Endothelial cell of umbilical vein (primary cell): ENCODE data around the gene CALR3. TPM values are rescaled to one million over a fixed set of nuclear protein-coding genes. Genes with fewer than 3 reads are reported as not detected.

Experiments used
- BruUV-seq: library from RNA; stranded (reverse); fragments of 400-500 nt; replicated peaks from 2 replicates; lab custom pipeline; 2021; lab: Mats Ljungman, UMichigan
- CTCF ChIA-PET: fragments of 300-600, 350-600 bp; sonication (Branson Sonifier 250); formaldehyde crosslinking; loops from one replicate; lab custom pipeline; 2021; ENCODE audit warnings: antibody characterized with exemption, inconsistent platforms; lab: Charles Lee
- POLR2A ChIA-PET: fragments of 300-600, 350-600 bp; sonication (Branson Sonifier 250); formaldehyde crosslinking; loops from one replicate; lab custom pipeline; 2021; ENCODE audit warnings: antibody characterized with exemption, inconsistent platforms; lab: Charles Lee
- DNase-seq: peaks from one replicate; pipeline ENCODE4 v3.0.0-alpha.2; 2011; ENCODE audit warnings: low read depth, low spot score
- FAIRE-seq: peaks from 2 replicates; lab custom pipeline; 2011; peaks lifted over from hg19 to GRCh38; lab: Jason Lieb, UNC
- H2AFZ ChIP-seq: 2 replicates; pipeline ENCODE4 v1.6.0; 2012; ENCODE audit warnings: low read depth, low read length, control low read depth, inconsistent platforms
- H3K27ac ChIP-seq: 2 replicates; pipeline ENCODE4 v1.5.1; 2011; ENCODE audit warnings: low read depth, mild to moderate bottlenecking, control low read depth, low read length, moderate library complexity; ENCODE audit not compliant: insufficient read depth
- H3K27me3 ChIP-seq, 2 experiments: 2 replicates each; pipeline versions ENCODE4 v1.6.0 to v1.6.1; 2011; ENCODE audit warnings: low read length in 2 of 2, mixed read lengths in 1 of 2; ENCODE audit not compliant: control insufficient read depth in 2 of 2, insufficient read depth in 2 of 2
- H3K36me3 ChIP-seq, 2 experiments: 2 replicates in 1 of 2; 3 replicates in 1 of 2; pipeline ENCODE4 v1.5.1; 2011; ENCODE audit warnings: low read length in 2 of 2, mild to moderate bottlenecking in 1 of 2, moderate library complexity in 1 of 2; ENCODE audit not compliant: control insufficient read depth in 2 of 2, insufficient read depth in 2 of 2; ENCODE audit errors: extremely low read depth in 1 of 2
- H3K4me1 ChIP-seq: 3 replicates; pipeline ENCODE4 v1.5.1; 2011; ENCODE audit warnings: mild to moderate bottlenecking, low read length; ENCODE audit not compliant: control insufficient read depth, insufficient read depth; ENCODE audit errors: extremely low read depth
- H3K4me2 ChIP-seq: 2 replicates; pipeline ENCODE4 v1.6.1; 2011; ENCODE audit warnings: low read length, control low read depth, mixed read lengths; ENCODE audit not compliant: insufficient read depth
- H3K4me3 ChIP-seq, 3 experiments: fragments of 200-600 bp in 1 of 3; sonication (generic), shearing (Covaris generic) in 1 of 3; replicated peaks in 1 of 3; 2 replicates each; pipeline ENCODE4 v1.5.1; 2011 to 2016; ENCODE audit warnings: control low read depth in 3 of 3, low read length in 3 of 3, mild to moderate bottlenecking in 2 of 3, inconsistent platforms in 1 of 3, low read depth in 1 of 3, moderate library complexity in 1 of 3; ENCODE audit not compliant: insufficient read depth in 1 of 3
- H3K79me2 ChIP-seq: 2 replicates; pipeline ENCODE4 v1.6.0; 2012; ENCODE audit warnings: low read length, inconsistent platforms; ENCODE audit not compliant: control insufficient read depth, insufficient read depth
- H3K9ac ChIP-seq: replicated peaks from 2 replicates; pipeline ENCODE3; 2011; ENCODE audit warnings: low read length, control low read depth; ENCODE audit not compliant: insufficient read depth; ENCODE audit errors: extremely low read depth
- H3K9me1 ChIP-seq: replicated peaks from 3 replicates; pipeline ENCODE4 v1.6.0; 2011; ENCODE audit warnings: mild to moderate bottlenecking, low read length; ENCODE audit not compliant: control insufficient read depth, insufficient read depth; ENCODE audit errors: extremely low read depth
- H3K9me3 ChIP-seq: replicated peaks from 2 replicates; pipeline ENCODE4 v1.5.1; 2012; ENCODE audit warnings: low read length, inconsistent platforms; ENCODE audit not compliant: control insufficient read depth, insufficient read depth
- H4K20me1 ChIP-seq: replicated peaks from 2 replicates; pipeline ENCODE3; 2011; ENCODE audit warnings: mild to moderate bottlenecking, low read length; ENCODE audit not compliant: control insufficient read depth, insufficient read depth; ENCODE audit errors: extremely low read depth
- EZH2 ChIP-seq: IDR thresholded peaks from 2 replicates; pipeline ENCODE4 v1.6.1; 2012; ENCODE audit warnings: borderline replicate concordance, low read depth, mild to moderate bottlenecking, moderate library complexity, low read length, inconsistent platforms; ENCODE audit not compliant: severe bottlenecking
- FOS ChIP-seq: IDR thresholded peaks from 2 replicates; pipeline ENCODE4 v1.6.1; 2011; ENCODE audit warnings: mild to moderate bottlenecking, low read length, moderate library complexity, borderline replicate concordance; ENCODE audit not compliant: insufficient read depth
- GATA2 ChIP-seq: IDR thresholded peaks from 2 replicates; pipeline ENCODE4 v1.7.0; 2011; ENCODE audit warnings: low read depth, mild to moderate bottlenecking, moderate library complexity, mixed read lengths, low read length; ENCODE audit not compliant: insufficient read length, insufficient read depth
- JUN ChIP-seq: IDR thresholded peaks from 2 replicates; pipeline ENCODE4 v1.6.1; 2011; ENCODE audit warnings: borderline replicate concordance, low read depth; ENCODE audit not compliant: insufficient read length, insufficient read depth
- MYC ChIP-seq: IDR thresholded peaks from one replicate; pipeline ENCODE4 v1.6.1; 2011; ENCODE audit warnings: mild to moderate bottlenecking, low read depth, low read length
- POLR2A ChIP-seq: IDR thresholded peaks from 2 replicates; pipeline ENCODE4 v1.6.1; 2012; ENCODE audit warnings: low read depth, mild to moderate bottlenecking, control low read depth, low read length
- POLR2AphosphoS5 ChIP-seq: IDR thresholded peaks from 2 replicates; pipeline ENCODE4 v1.6.1; 2012; ENCODE audit warnings: low read depth, mild to moderate bottlenecking, control low read depth, low read length, moderate library complexity; ENCODE audit not compliant: insufficient read depth
- dilution Hi-C: fragments of 300-500 bp; cut with MboI; formaldehyde crosslinking; loops from one replicate; pipeline ENCODE4 v1.15.0; 2019; ENCODE audit warnings: low sequenced_read_pairs; ENCODE audit not compliant: extremely low pct_ligation_motif_present
- intact Hi-C: fragments of 100-400 bp; cut with micrococcal nuclease; formaldehyde crosslinking; loops from one replicate; pipeline ENCODE4 v1.10.0; 2022
- polyA plus RNA-seq, 4 experiments: library from polyadenylated mRNA; depleted of rRNA in 3 of 4; stranded (reverse) in 3 of 4; unstranded in 1 of 4; fragments of >200 nt; gene quantifications; 2 replicates each; pipeline versions ENCODE4 v1.2.1 to v1.2.3, GENCODE V29; 2011 to 2012; ENCODE audit warnings: missing spikeins in 1 of 4
- total RNA-seq: library from RNA; stranded (reverse); gene quantifications from 2 replicates; pipeline ENCODE4 v1.2.3, GENCODE V29; 2021
- TF ChIP-seq, protein P1 (sequence below): IDR thresholded peaks from 2 replicates; pipeline ENCODE4 v1.6.1; 2011; ENCODE audit not compliant: insufficient read depth, insufficient read length
- TF ChIP-seq, protein P2 (sequence below), 2 donors: IDR thresholded peaks; 1 replicate in 1 of 2; 2 replicates in 1 of 2; pipeline ENCODE4 v1.5.1; 2011; ENCODE audit warnings: low read length in 2 of 2, mild to moderate bottlenecking in 2 of 2, moderate library complexity in 2 of 2, control low read depth in 1 of 2, inconsistent platforms in 1 of 2, low read depth in 1 of 2; ENCODE audit not compliant: insufficient read depth in 1 of 2; ENCODE audit errors: extremely low read depth in 1 of 2

The CALR3 gene
- total and polyA plus RNA-seq, 2 donors (not counting 3 experiments of a cell fraction or from before 2014, with no cell fraction given): not detected

DNA sequence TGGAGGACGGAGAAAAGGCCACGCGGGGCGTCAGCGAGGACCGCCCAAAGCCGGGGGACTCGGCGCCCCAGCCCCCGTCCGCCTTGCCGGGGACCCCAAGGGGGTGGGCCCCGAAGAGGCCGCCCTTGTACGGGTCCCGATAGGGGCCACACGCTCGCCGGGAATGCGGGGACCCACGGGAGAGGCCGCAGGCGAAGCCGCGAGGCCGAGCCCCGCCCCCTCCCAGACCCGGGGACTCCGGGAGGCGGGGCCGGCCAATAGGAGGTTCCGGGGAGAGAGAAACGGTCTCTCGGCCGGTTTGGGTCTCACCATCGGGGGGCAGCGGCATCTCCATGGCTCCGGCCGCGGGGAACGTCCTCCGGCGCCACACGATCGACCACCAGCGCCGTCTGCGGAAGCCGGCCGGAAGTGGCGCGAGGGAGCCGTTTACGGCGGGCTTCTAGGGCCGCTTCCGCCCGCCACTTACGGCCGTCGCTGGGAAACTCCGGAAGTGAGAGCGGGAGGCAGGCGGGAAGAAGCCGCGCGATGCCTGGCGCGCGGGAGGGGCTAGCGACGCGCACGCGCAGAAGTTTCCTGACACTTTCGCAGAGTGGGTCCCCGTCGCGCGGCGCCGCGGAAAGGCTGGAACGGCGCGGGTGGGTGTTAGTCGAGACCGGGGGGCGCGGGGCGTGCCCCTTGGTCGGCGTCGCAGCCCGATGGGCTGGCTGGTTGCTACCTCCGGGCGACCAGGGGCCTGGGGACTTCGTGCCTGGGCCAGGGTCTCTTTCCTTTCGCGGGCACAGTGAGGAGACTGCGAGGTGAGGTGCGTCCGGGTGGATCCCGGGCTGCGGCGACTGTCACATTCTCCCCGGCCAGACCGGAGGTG is 46.3 kb upstream of the CALR3 start, which contains the start of gene CHERP:
TSS of gene CHERP (minus strand) at position 393 of the 865 bp plus-strand sequence. CDS start at position 334, 59 bp downstream.
- Histone ChIP-seq H3K27me3 (no peaks in the 10 kb centered on the region), H3K9me1 (no peaks in the 10 kb centered on the region), H3K9ac (peak within 1 kb of the TSS; percentile 94), H4K20me1 (no peaks in the 10 kb centered on the region), H2AFZ (peak within 1 kb of the TSS; percentile 90), H3K27ac (peak within 1 kb of the TSS; percentile 70), H3K79me2 (peaks cover 57% of the 10 kb centered on the region), H3K4me2 (peak within 1 kb of the TSS; percentile 94), H3K4me1 (peaks cover 12% of the 10 kb centered on the region), H3K9me3 (no peaks in the 10 kb centered on the region), H3K4me3 (peak within 1 kb of the TSS; percentile 66 to 85 (median 70)), H3K36me3 (peaks cover 9 to 11% of the 10 kb centered on the region in 2 experiments)
- no TSS peak for BruUV-seq
- POLR2A ChIA-PET: interaction anchor here (0.6 kb wide), 1 partner anchor 93 kb away, joined by 3 read pairs; no protein-coding TSS in a partner anchor
- FAIRE-seq: peak; percentile 96
- DNase-seq: peak; percentile 93
- TF ChIP-seq POLR2A: peak; percentile 91
- TF ChIP-seq FOS: no peak
- TF ChIP-seq, protein P1, sequence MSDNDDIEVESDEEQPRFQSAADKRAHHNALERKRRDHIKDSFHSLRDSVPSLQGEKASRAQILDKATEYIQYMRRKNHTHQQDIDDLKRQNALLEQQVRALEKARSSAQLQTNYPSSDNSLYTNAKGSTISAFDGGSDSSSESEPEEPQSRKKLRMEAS: no peak
- peak; percentile 94 for TF ChIP-seq POLR2AphosphoS5
- TF ChIP-seq, protein P2, sequence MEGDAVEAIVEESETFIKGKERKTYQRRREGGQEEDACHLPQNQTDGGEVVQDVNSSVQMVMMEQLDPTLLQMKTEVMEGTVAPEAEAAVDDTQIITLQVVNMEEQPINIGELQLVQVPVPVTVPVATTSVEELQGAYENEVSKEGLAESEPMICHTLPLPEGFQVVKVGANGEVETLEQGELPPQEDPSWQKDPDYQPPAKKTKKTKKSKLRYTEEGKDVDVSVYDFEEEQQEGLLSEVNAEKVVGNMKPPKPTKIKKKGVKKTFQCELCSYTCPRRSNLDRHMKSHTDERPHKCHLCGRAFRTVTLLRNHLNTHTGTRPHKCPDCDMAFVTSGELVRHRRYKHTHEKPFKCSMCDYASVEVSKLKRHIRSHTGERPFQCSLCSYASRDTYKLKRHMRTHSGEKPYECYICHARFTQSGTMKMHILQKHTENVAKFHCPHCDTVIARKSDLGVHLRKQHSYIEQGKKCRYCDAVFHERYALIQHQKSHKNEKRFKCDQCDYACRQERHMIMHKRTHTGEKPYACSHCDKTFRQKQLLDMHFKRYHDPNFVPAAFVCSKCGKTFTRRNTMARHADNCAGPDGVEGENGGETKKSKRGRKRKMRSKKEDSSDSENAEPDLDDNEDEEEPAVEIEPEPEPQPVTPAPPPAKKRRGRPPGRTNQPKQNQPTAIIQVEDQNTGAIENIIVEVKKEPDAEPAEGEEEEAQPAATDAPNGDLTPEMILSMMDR (IDR thresholded peaks at IDR 0.05; ENCODE audit: extremely low read depth in 1 of 2, insufficient read depth in 1 of 2, low read depth in 1 of 2, low read length in 2 of 2): no peak
- TF ChIP-seq JUN: no peak
- no peak for TF ChIP-seq MYC
- no peak for TF ChIP-seq GATA2
- TF ChIP-seq EZH2: no peak
- intact Hi-C loops: loop anchor here (1.0 to 5.0 kb wide), 3 partner anchors 24 to 105 kb away; partner anchors contain the start of gene SLC35E1
- dilution Hi-C loops: no loop called here
- CTCF ChIA-PET: interaction anchor here (0.8 kb wide), 1 partner anchor 20 kb away, joined by 4 read pairs; no protein-coding TSS in a partner anchor
